G401 (cell line): Measurements from ENCODE around the gene REXO1. TPM values are rescaled to one million over a fixed set of nuclear protein-coding genes. Genes with fewer than 3 reads are reported as not detected.
A peak's percentile ranks its signal among the peaks of the same experiment; 100 is the strongest.

Source experiments
- DNase-seq: peaks from one replicate; pipeline ENCODE4 v3.0.0-alpha.2; 2015; ENCODE audit warnings: low spot score
- in situ Hi-C: cut with HindIII; loops from 2 replicates; pipeline ENCODE4 v1.10.0; 2016; ENCODE audit warnings: low sequenced_read_pairs, mixed read lengths
- total RNA-seq: library from RNA; depleted of rRNA; stranded (reverse); fragments of >200 nt; shearing (Covaris generic); gene quantifications from 2 replicates; pipeline ENCODE4 v1.2.3, GENCODE V29; 2014

The REXO1 gene
- total RNA-seq, 1 experiment from 2014 or later: 10.7 TPM

DNA sequence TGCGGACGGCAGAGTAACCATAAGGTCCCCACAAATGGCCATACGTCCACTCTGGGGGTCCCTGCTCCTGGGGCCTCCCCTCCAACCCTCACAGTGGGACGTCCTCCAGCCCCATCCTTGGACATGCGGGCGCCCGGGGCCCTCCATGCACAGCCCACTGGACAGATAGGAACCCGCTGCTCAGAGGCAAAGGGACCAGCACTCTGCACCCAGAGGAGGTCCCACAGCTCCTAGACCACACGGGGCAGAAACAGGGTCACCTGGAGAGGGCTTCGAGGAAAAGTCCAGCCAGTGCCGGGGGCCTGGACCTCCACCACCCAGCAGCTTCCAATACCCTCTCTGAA lies 11.1 kb downstream of the REXO1 start:
- in situ Hi-C loops: no loop called here
- no peak for DNase-seq

- no peak for DNase-seq
- in situ Hi-C loops: no loop called here
Measured at GRCh38 chr19:1836458-1837221, 11.6 kb downstream of the REXO1 start.

- DNase-seq: no peak
- in situ Hi-C loops: no loop called here
Measured at GRCh38 chr19:1833540-1833939, 14.7 kb downstream of the REXO1 start.

DNA sequence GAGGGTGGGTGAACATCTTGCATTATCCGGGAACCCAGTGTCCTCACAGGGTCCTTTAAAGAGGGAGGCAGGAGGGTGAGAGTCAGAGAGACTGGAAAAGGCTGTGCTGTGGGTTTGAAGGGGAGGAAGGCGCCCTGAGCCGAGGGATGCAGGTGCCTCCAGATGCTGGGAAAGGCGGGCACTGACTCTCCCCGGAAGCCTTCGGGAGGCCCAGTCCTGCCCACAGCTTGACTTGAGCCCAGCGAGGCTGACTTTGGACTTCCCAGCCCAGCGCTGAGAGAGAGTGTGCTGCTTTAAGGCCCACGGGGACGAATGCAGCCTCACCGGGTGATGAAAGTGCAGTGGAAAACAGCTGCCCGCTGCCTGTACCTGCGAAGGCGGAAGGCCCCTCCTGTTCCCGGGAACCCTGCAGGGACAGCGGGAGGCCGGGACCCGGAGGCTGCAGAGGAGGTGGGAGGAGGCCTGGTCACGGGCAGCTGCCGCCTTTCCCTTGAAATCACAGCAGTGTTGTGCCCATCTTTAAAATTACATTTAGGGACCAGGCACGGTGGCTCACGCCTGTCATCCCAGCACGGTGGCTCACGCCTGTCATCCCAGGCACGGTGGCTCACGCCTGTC lies 16.1 kb downstream of the REXO1 start:
- no peak for DNase-seq
- in situ Hi-C loops: no loop called here

GRCh38 chr19:1830978-1831377 lies 17.3 kb downstream of the REXO1 start:
- no peak for DNase-seq
- in situ Hi-C loops: no loop called here

GRCh38 chr19:1830568-1830967 lies 17.7 kb downstream of the REXO1 start:
- no peak for DNase-seq
- in situ Hi-C loops: no loop called here

- no peak for DNase-seq
- in situ Hi-C loops: no loop called here
Measured at GRCh38 chr19:1829958-1830357, 18.3 kb downstream of the REXO1 start.

DNA sequence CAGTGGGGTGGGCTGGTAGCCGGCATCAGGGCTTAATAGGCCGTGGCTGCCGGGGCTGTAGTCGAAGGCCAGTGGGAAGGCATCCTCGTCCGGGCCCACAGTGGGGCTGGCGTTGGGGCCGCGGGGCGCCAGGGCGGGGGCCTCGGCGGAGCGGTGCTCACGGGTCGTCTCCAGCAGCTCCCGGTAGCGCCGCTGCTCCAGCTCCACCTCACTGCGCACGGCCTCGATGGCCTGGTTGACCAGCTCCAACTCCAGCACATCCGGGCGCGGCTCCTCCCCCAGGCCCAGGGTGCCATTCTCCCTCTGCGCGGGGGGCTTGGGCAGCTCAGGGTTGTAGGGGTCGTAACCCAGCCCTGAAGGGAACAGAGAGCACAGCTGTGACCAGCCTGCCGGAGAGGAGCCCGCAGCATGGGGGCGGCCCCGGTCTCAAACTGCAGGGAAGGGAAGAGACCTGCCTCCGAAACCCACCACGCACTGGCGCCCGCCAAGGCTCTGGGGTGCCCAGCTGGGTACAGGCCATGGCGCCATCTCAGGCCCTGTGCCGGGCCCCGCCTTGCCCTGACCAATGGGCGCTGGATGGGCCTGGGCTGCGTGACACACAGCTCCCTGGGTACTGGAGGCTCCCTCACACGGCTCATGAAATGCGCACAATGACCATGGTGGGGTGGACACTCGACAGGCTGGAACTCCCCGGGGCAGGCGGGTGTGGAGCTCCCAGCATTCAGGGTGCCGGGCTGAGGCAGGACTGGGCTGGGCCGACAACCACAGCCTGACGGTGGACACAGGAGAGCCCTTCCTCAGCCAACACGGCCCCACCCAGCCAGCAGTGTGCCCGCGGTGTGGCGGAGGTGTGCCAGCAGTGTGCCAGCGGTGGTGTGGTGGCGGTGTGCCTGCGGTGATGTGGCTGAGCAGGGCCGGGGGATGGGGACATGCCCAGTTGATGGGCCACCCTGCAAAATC lies 19.7 kb downstream of the REXO1 start:
- no peak for DNase-seq
- in situ Hi-C loops: no loop called here

GRCh38 chr19:1827566-1828278 lies 20.6 kb downstream of the REXO1 start:
- no peak for DNase-seq

DNA sequence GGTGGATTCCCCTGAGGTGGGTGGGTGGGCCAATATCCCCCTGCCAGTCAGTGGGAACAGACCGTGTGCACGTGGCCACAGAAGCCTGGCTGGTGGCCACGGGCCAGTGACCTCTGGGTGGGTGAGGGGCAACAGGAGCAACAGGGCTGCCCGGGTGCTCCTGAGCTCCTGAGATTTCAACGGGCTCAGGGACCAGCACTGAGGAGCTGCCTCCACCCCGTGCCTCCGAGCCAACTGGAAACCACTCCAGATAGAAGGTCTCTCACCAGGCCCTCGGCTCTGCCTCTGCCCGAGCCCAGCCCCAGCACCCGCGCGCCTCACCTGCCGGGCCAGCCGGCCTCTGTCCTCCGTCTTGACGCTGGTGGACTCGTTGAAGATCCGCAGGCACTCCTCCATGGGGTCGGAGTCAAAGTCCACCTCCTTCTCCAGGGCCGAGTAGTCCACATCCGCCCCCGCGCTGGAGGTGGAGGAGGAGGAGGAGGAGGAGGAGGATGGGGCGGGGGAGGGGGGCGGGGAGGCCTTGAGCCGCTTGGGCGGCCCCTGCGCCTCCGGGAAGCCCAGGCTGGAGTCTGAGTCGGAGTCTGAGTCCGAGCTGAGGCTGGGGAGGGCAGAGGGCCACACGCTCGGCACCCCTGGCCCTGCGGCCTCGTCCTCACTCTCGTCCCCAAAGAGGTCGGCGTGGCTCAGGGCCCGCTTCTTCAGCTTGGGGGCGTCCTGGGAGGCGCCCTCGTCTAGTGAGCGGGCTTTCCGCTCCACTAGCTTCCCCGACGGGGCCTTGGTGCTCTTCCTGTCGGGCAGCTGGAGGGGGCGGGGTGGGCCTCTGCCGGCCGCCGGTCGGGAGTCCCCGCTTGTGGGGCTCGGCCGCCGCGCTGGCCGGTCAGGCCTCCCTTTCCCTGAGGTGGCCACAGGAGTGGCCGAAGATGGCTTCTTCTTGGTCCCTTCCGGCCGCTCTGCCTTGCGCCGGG lies 21.4 kb downstream of the REXO1 start:
- no peak for DNase-seq
- in situ Hi-C loops: no loop called here

More at GRCh38 chr19:1827566-1828278, 20.6 kb downstream of the REXO1 start:
- in situ Hi-C loops: no loop called here

DNA sequence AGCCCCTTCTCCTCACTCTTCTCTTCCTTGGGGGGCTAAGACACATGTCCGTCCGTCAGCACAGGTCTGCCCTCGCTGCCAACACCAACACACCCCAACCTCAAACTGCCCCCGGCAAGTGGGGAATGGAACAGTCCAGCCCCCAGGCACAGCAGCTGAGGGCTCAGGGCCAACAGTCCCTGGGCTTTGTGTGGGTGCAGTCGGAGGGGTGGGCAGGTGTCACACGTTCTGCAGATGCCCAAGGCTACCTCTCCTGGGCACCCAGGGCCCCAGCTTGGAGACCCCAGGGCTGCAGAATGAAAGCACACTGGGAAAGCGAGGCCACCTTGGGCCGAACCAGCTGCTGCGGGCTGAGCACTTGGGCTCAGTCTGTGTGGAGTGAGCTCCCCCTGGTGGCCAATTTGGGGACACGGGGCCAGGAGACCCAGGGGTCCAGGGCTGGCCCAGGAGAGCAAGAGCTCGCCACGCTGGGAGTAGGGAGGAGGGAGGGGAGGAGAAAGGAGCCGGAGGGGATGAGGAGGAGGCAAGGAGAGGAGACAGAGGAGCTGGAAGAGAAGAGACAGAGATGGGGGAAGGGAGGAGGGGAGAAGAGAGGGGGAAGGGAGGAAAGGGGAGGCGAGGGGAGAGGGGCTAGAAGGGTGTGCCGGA lies 22.2 kb downstream of the REXO1 start:
- DNase-seq: peak; percentile 74
- in situ Hi-C loops: no loop called here

- DNase-seq: no peak
- in situ Hi-C loops: no loop called here
Measured at GRCh38 chr19:1824252-1824622, 24.0 kb downstream of the REXO1 start.

DNA sequence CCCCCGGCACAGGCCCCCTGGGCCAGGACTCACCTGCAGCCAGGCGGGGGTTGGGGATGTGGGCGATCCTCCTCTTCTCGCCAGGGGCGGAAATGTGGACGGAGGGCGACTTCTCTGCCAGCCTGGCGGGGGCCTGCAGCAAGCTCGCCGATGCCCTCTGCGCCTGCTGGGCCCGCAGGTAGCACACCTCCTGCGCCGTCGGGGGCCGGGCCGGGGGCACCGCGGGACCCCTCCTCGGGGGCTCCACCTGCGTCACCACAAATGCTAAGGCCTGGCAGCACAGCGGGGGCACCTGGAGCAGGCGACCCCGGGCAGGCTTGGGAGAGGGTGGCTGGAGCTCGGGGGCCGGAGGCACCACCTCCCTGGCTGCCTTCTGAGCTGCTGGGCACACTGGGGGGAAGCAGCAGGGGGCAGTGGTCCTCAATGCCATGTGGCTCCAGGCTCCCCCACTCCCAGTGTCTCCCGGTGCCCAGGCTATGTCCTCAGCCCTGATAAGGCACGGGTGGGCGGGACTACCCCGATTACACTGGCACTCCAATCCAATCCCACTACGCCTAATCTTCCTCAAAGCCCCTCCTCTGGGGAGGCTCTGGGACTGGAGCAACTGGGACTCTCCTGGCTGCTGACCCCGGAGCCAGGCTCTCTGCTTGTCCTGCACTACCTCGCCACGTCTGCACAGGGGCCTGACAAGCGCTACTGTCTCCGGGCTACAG lies 24.6 kb downstream of the REXO1 start:
- in situ Hi-C loops: no loop called here
- DNase-seq: no peak

- no peak for DNase-seq
- in situ Hi-C loops: no loop called here
Measured at GRCh38 chr19:1823020-1823419, 25.3 kb downstream of the REXO1 start.

- peak; percentile 79 for DNase-seq
- in situ Hi-C loops: no loop called here
Measured at GRCh38 chr19:1822210-1822609, 26.1 kb downstream of the REXO1 start.

- in situ Hi-C loops: no loop called here
- no peak for DNase-seq
Measured at GRCh38 chr19:1819341-1820255, 28.7 kb downstream of the REXO1 start.
